GM23338 (cell line): Measurements from ENCODE around the gene ACSF2. TPM values are rescaled to one million over a fixed set of nuclear protein-coding genes. Genes with fewer than 3 reads are reported as not detected.

Source experiments
- ATAC-seq: fragments of 200-7000 bp; cut with Tn5 transposase; 3 replicates; pipeline ENCODE4 v1.9.1; 2020
- DNase-seq: peaks from one replicate; pipeline ENCODE4 v3.0.0-alpha.2; 2015; ENCODE audit warnings: low spot score
- H2AFZ ChIP-seq: fragments of 200-600 bp; sonication (generic); 2 replicates; pipeline ENCODE4 v1.8.0; 2016; ENCODE audit warnings: antibody characterized with exemption, mild to moderate bottlenecking, moderate library complexity
- H3F3A ChIP-seq: fragments of 200-600 bp; sonication (generic); replicated peaks from 2 replicates; pipeline ENCODE4 v1.8.0; 2017; ENCODE audit warnings: antibody characterized with exemption, mixed run types, low read depth
- H3K27ac ChIP-seq: fragments of 200-600 bp; sonication (generic); 2 replicates; pipeline ENCODE4 v1.6.1; 2016; ENCODE audit warnings: low read depth
- H3K27me3 ChIP-seq: fragments of 200-600 bp; sonication (generic); 2 replicates; pipeline ENCODE4 v1.8.0; 2016; ENCODE audit warnings: mild to moderate bottlenecking, mixed run types, moderate library complexity; ENCODE audit not compliant: insufficient read depth
- H3K36me3 ChIP-seq: fragments of 200-600 bp; sonication (generic); 2 replicates; pipeline ENCODE4 v1.8.0; 2016; ENCODE audit warnings: mild to moderate bottlenecking; ENCODE audit not compliant: insufficient read depth
- H3K4me1 ChIP-seq: fragments of 200-600 bp; sonication (generic); 2 replicates; pipeline ENCODE4 v1.8.0; 2016; ENCODE audit warnings: mild to moderate bottlenecking, moderate library complexity; ENCODE audit not compliant: insufficient read depth
- H3K4me2 ChIP-seq: fragments of 200-600 bp; sonication (generic); 2 replicates; pipeline ENCODE4 v1.7.1; 2017; ENCODE audit warnings: mixed run types
- H3K4me3 ChIP-seq: fragments of 200-600 bp; sonication (generic); 2 replicates; pipeline ENCODE4 v1.6.1; 2016; ENCODE audit warnings: mixed run types
- H3K79me2 ChIP-seq: fragments of 200-600 bp; sonication (generic); replicated peaks from 2 replicates; pipeline ENCODE4 v1.8.0; 2017; ENCODE audit warnings: mild to moderate bottlenecking; ENCODE audit not compliant: insufficient read depth
- H3K9me2 ChIP-seq: fragments of 200-600 bp; sonication (generic); 2 replicates; pipeline ENCODE4 v1.8.0; 2017; ENCODE audit not compliant: insufficient read depth
- H4K20me1 ChIP-seq: fragments of 200-600 bp; sonication (generic); replicated peaks from 2 replicates; pipeline ENCODE4 v1.8.0; 2017; ENCODE audit warnings: mild to moderate bottlenecking; ENCODE audit not compliant: insufficient read depth
- H3K27ac Mint-ChIP-seq: 2 replicates; pipeline ENCODE4 v1.8.0; 2020; ENCODE audit warnings: inconsistent platforms, mild to moderate bottlenecking, moderate library complexity, mixed read lengths
- H3K27me3 Mint-ChIP-seq: 3 replicates; pipeline ENCODE4 v1.8.0; 2022; ENCODE audit warnings: low read depth, mild to moderate bottlenecking, moderate library complexity, mixed read lengths, inconsistent platforms; ENCODE audit not compliant: insufficient read depth, poor library complexity
- H3K36me3 Mint-ChIP-seq: 3 replicates; pipeline ENCODE4 v1.8.0; 2021; ENCODE audit warnings: low read depth, mild to moderate bottlenecking, inconsistent platforms, moderate library complexity, mixed read lengths
- H3K4me1 Mint-ChIP-seq: 3 replicates; pipeline ENCODE4 v1.8.0; 2020; ENCODE audit warnings: mild to moderate bottlenecking, inconsistent platforms, mixed read lengths
- H3K4me3 Mint-ChIP-seq: 3 replicates; pipeline ENCODE4 v1.8.0; 2021; ENCODE audit warnings: moderate library complexity, mild to moderate bottlenecking, inconsistent platforms, mixed read lengths
- H3K9me3 Mint-ChIP-seq: 3 replicates; pipeline ENCODE4 v1.8.0; 2020; ENCODE audit warnings: moderate library complexity, mild to moderate bottlenecking, inconsistent platforms, mixed read lengths
- CREB1 ChIP-seq: fragments of 250-450 bp; sonication (Bioruptor Pico); IDR thresholded peaks from 2 replicates; pipeline ENCODE4 v1.5.0; 2020; ENCODE audit warnings: low read depth, mild to moderate bottlenecking, moderate library complexity
- ETS1 ChIP-seq: IDR thresholded peaks from 2 replicates; pipeline ENCODE4 v1.6.1; 2016; ENCODE audit warnings: antibody characterized with exemption
- EZH2 ChIP-seq: fragments of 200-600 bp; sonication (generic); IDR thresholded peaks from one replicate; pipeline ENCODE4 v1.8.0; 2017; ENCODE audit warnings: antibody characterized with exemption, mild to moderate bottlenecking, low read depth; ENCODE audit not compliant: unreplicated experiment
- EZH2phosphoT487 ChIP-seq: fragments of 200-600 bp; sonication (generic); IDR thresholded peaks from one replicate; pipeline ENCODE4 v1.8.1; 2018; ENCODE audit warnings: antibody characterized with exemption; ENCODE audit not compliant: unreplicated experiment
- JUNB ChIP-seq: IDR thresholded peaks from one replicate; pipeline ENCODE4 v1.6.1; 2016; ENCODE audit warnings: antibody characterized with exemption; ENCODE audit not compliant: unreplicated experiment
- NANOG ChIP-seq: IDR thresholded peaks from 2 replicates; pipeline ENCODE4 v1.6.1; 2016; ENCODE audit warnings: antibody characterized with exemption, borderline replicate concordance
- STAT1 ChIP-seq: IDR thresholded peaks from one replicate; pipeline ENCODE4 v1.6.1; 2016; ENCODE audit warnings: antibody characterized with exemption; ENCODE audit not compliant: unreplicated experiment
- ZNF331 ChIP-seq: fragments of 250-450 bp; sonication (Bioruptor Pico); IDR thresholded peaks from 2 replicates; pipeline ENCODE4 v1.5.0; 2020; ENCODE audit warnings: low read depth, mild to moderate bottlenecking, moderate library complexity
- ZNF462 ChIP-seq: fragments of 250-450 bp; sonication (Bioruptor Pico); IDR thresholded peaks from 2 replicates; pipeline ENCODE4 v1.5.0; 2020; ENCODE audit warnings: mild to moderate bottlenecking, moderate library complexity
- polyA plus RNA-seq: library from polyadenylated mRNA; unstranded; fragments of >200 nt; fragmentation: Nextera tagmentation; extraction: Ambion mirVana; gene quantifications from 2 replicates; pipeline ENCODE4 v1.2.1, GENCODE V29; 2016
- total RNA-seq: library from RNA; depleted of rRNA; stranded (reverse); fragments of >200 nt; shearing (Covaris generic); gene quantifications from 2 replicates; pipeline ENCODE4 v1.2.3, GENCODE V29; 2014
- TF ChIP-seq, protein P1 (sequence below), 2 experiments: fragments of 200-600 bp in 1 of 2; sonication (generic) in 1 of 2; conservative IDR thresholded peaks; 2 replicates each; pipeline versions ENCODE4 v1.5.1 to v1.6.1; 2016 to 2017; ENCODE audit warnings: antibody characterized with exemption in 2 of 2, low read depth in 2 of 2, mild to moderate bottlenecking in 2 of 2, moderate library complexity in 1 of 2

The ACSF2 gene
- total and polyA plus RNA-seq, 2 experiments from 2014 or later, result 6.9 to 12.4 TPM

- no peak for TF ChIP-seq ZNF462
- TF ChIP-seq, protein P1, sequence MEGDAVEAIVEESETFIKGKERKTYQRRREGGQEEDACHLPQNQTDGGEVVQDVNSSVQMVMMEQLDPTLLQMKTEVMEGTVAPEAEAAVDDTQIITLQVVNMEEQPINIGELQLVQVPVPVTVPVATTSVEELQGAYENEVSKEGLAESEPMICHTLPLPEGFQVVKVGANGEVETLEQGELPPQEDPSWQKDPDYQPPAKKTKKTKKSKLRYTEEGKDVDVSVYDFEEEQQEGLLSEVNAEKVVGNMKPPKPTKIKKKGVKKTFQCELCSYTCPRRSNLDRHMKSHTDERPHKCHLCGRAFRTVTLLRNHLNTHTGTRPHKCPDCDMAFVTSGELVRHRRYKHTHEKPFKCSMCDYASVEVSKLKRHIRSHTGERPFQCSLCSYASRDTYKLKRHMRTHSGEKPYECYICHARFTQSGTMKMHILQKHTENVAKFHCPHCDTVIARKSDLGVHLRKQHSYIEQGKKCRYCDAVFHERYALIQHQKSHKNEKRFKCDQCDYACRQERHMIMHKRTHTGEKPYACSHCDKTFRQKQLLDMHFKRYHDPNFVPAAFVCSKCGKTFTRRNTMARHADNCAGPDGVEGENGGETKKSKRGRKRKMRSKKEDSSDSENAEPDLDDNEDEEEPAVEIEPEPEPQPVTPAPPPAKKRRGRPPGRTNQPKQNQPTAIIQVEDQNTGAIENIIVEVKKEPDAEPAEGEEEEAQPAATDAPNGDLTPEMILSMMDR (conservative IDR thresholded peaks at IDR 0.05; ENCODE audit: low read depth in 2 of 2), result no peak
- no peak for TF ChIP-seq STAT1
These were observed 37.3 kb upstream of the ACSF2 start (continued) for GRCh38 chr17:50388728-50389127.

DNA sequence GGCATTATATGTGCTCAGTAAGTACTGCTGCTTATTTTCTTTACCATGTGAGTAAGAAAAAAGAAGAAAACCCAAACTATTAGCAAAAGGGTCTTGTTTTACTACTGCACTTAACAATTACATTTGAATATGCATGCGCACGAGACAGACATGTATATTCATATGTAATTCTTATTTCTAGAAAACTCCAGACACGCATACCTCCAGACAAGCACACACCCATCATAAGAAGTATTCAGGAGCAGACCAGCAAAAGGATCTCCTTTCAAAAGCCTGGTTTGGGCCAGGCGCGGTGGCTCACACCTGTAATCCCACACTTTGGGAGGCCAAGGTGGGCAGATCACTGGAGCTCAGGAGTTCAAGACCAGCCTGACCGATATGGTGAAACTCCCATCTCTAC lies 36.5 kb upstream of the ACSF2 start:
- Histone ChIP-seq H3K27me3 (no peaks in the 10 kb centered on the region), H3K27ac (no peak overlapping the region), H3K4me1 (no peaks in the 10 kb centered on the region), H3K79me2 (no peaks in the 10 kb centered on the region; the same call in 1 of the 2 replicates), H3K4me3 (no peak overlapping the region), H4K20me1 (peaks cover 23% of the 10 kb centered on the region), H3K4me2 (no peak overlapping the region), H3F3A (no peaks in the 10 kb centered on the region), H2AFZ (no peak overlapping the region), H3K9me2 (no peaks in the 10 kb centered on the region), H3K36me3 (peaks cover 52% of the 10 kb centered on the region)
- H3K27ac Mint-ChIP-seq, result no peak overlapping the region
- H3K27me3 Mint-ChIP-seq, result peaks cover 5% of the 10 kb centered on the region
- no peak overlapping the region for H3K4me3 Mint-ChIP-seq
- peaks cover 95% of the 10 kb centered on the region for H3K36me3 Mint-ChIP-seq
- no peaks in the 10 kb centered on the region for H3K4me1 Mint-ChIP-seq
- H3K9me3 Mint-ChIP-seq, result no peaks in the 10 kb centered on the region
- no peak for DNase-seq
- no peak for ATAC-seq
- TF ChIP-seq EZH2phosphoT487 (no peak), NANOG (no peak), EZH2 (no peak), CREB1 (CRISPR knock-in tag) (no peak), ZNF331 (CRISPR knock-in tag) (no peak), JUNB (no peak), ETS1 (no peak)
- TF ChIP-seq, protein P1 (conservative IDR thresholded peaks at IDR 0.05; ENCODE audit: low read depth in 2 of 2), result no peak
